Karpas-422 (cell line): ENCODE measurements around the gene IL3. TPM values are rescaled to one million over a fixed set of nuclear protein-coding genes. Genes with fewer than 3 reads are reported as not detected.

Source experiments
- DNase-seq: peaks from one replicate; pipeline ENCODE4 v3.0.0-alpha.2; 2015
- H2AFZ ChIP-seq: fragments of 200-600 bp; sonication (generic); 2 replicates; pipeline ENCODE4 v1.6.1; 2014; ENCODE audit warnings: antibody characterized with exemption, low read length, mixed read lengths
- H3K27ac ChIP-seq: fragments of 200-600 bp; sonication (generic); 2 replicates; pipeline ENCODE4 v1.5.1; 2014; ENCODE audit warnings: mild to moderate bottlenecking, low read length, moderate library complexity
- H3K27me3 ChIP-seq: fragments of 200-600 bp; sonication (generic); 2 replicates; pipeline ENCODE4 v1.6.1; 2014; ENCODE audit warnings: low read length, mixed read lengths
- H3K36me3 ChIP-seq: fragments of 200-600 bp; sonication (generic); 2 replicates; pipeline ENCODE4 v1.6.1; 2014; ENCODE audit warnings: low read length, mixed read lengths; ENCODE audit not compliant: insufficient read depth
- H3K4me1 ChIP-seq: fragments of 200-600 bp; sonication (generic); 2 replicates; pipeline ENCODE4 v1.6.1; 2014; ENCODE audit warnings: mild to moderate bottlenecking, low read length, mixed read lengths
- H3K4me2 ChIP-seq: fragments of 200-600 bp; sonication (generic); 2 replicates; pipeline ENCODE4 v1.6.1; 2014; ENCODE audit warnings: low read length, low read depth, mild to moderate bottlenecking; ENCODE audit not compliant: poor library complexity, severe bottlenecking
- H3K4me3 ChIP-seq: fragments of 200-600 bp; sonication (generic); 2 replicates; pipeline ENCODE4 v1.5.1; 2014; ENCODE audit warnings: mild to moderate bottlenecking, antibody characterized with exemption, low read length, mixed read lengths
- H3K79me2 ChIP-seq: fragments of 200-600 bp; sonication (generic); 2 replicates; pipeline ENCODE4 v1.6.1; 2014; ENCODE audit warnings: mild to moderate bottlenecking, low read length, mixed read lengths
- H3K9ac ChIP-seq: fragments of 200-600 bp; sonication (generic); 2 replicates; pipeline ENCODE4 v1.6.0; 2014; ENCODE audit warnings: low read length
- H3K9me2 ChIP-seq: fragments of 200-600 bp; sonication (generic), shearing (Covaris generic); replicated peaks from 2 replicates; pipeline ENCODE4 v1.6.0; 2014; ENCODE audit warnings: mild to moderate bottlenecking, low read length, moderate library complexity; ENCODE audit not compliant: insufficient read depth
- H3K9me3 ChIP-seq: fragments of 300-700, 200-600 bp; sonication (generic); 2 replicates; pipeline ENCODE4 v1.6.1; 2014; ENCODE audit warnings: low read length, mixed read lengths
- H4K20me1 ChIP-seq: fragments of 200-600 bp; sonication (generic); 2 replicates; pipeline ENCODE4 v1.6.1; 2014; ENCODE audit warnings: mild to moderate bottlenecking, antibody characterized with exemption, low read length, low read depth; ENCODE audit not compliant: insufficient read depth
- total RNA-seq: library from RNA; depleted of rRNA; stranded (reverse); fragments of >200 nt; shearing (Covaris generic); gene quantifications from 2 replicates; pipeline ENCODE4 v1.2.3, GENCODE V29; 2014; ENCODE audit warnings: low replicate concordance

The IL3 gene
- total RNA-seq, 1 experiment from 2014 or later: not detected

- no peaks in the 10 kb centered on the region for H3K4me1 ChIP-seq
- H3K9me3 ChIP-seq: no peaks in the 10 kb centered on the region
- H3K4me2 ChIP-seq: no peak overlapping the region
- no peaks in the 10 kb centered on the region; the same call in none of the 2 replicates for H4K20me1 ChIP-seq
- no peaks in the 10 kb centered on the region for H3K9me2 ChIP-seq
- H3K27me3 ChIP-seq: no peaks in the 10 kb centered on the region
- no peak overlapping the region for H2AFZ ChIP-seq
- no peaks in the 10 kb centered on the region for H3K36me3 ChIP-seq
- H3K79me2 ChIP-seq: no peaks in the 10 kb centered on the region
- no peak overlapping the region for H3K9ac ChIP-seq
- H3K27ac ChIP-seq: no peak overlapping the region
- H3K4me3 ChIP-seq: no peak overlapping the region
- DNase-seq: peak; percentile 92
Observed at GRCh38 chr5:132064738-132065331, 4.4 kb downstream of the IL3 start.

- no peaks in the 10 kb centered on the region for H3K79me2 ChIP-seq
- DNase-seq: peak; percentile 72
- no peak overlapping the region for H3K4me2 ChIP-seq
- no peaks in the 10 kb centered on the region for H3K9me2 ChIP-seq
- no peaks in the 10 kb centered on the region for H3K4me1 ChIP-seq
- H3K36me3 ChIP-seq: no peaks in the 10 kb centered on the region
- H3K9ac ChIP-seq: no peak overlapping the region
- no peak overlapping the region for H3K27ac ChIP-seq
- H3K4me3 ChIP-seq: no peak overlapping the region
- no peaks in the 10 kb centered on the region; the same call in none of the 2 replicates for H4K20me1 ChIP-seq
- H2AFZ ChIP-seq: no peak overlapping the region
- no peaks in the 10 kb centered on the region for H3K27me3 ChIP-seq
- H3K9me3 ChIP-seq: no peaks in the 10 kb centered on the region
Observed at GRCh38 chr5:132065351-132065937, 5.0 kb downstream of the IL3 start.

GRCh38 chr5:132065951-132066701 lies 5.7 kb downstream of the IL3 start:
- no peak overlapping the region for H3K9ac ChIP-seq
- no peaks in the 10 kb centered on the region; the same call in none of the 2 replicates for H4K20me1 ChIP-seq
- no peak overlapping the region for H2AFZ ChIP-seq
- no peaks in the 10 kb centered on the region for H3K36me3 ChIP-seq
- no peak overlapping the region for H3K4me2 ChIP-seq
- H3K9me2 ChIP-seq: no peaks in the 10 kb centered on the region
- no peak overlapping the region for H3K27ac ChIP-seq
- H3K4me1 ChIP-seq: no peaks in the 10 kb centered on the region
- H3K27me3 ChIP-seq: no peaks in the 10 kb centered on the region
- no peaks in the 10 kb centered on the region for H3K79me2 ChIP-seq
- H3K4me3 ChIP-seq: no peak overlapping the region
- H3K9me3 ChIP-seq: no peaks in the 10 kb centered on the region
- no peak for DNase-seq

GRCh38 chr5:132066871-132067270 lies 6.4 kb downstream of the IL3 start:
- H3K4me3 ChIP-seq: no peak overlapping the region
- H3K9ac ChIP-seq: no peak overlapping the region
- no peak for DNase-seq

GRCh38 chr5:132067451-132067850 lies 7.0 kb downstream of the IL3 start:
- H4K20me1 ChIP-seq: no peaks in the 10 kb centered on the region; the same call in none of the 2 replicates
- no peaks in the 10 kb centered on the region for H3K27me3 ChIP-seq
- H3K27ac ChIP-seq: no peak overlapping the region
- H3K79me2 ChIP-seq: no peaks in the 10 kb centered on the region
- H3K4me3 ChIP-seq: no peak overlapping the region
- DNase-seq: no peak
- no peak overlapping the region for H3K4me2 ChIP-seq
- H3K9me2 ChIP-seq: no peaks in the 10 kb centered on the region
- no peaks in the 10 kb centered on the region for H3K9me3 ChIP-seq
- H3K36me3 ChIP-seq: no peaks in the 10 kb centered on the region
- H3K4me1 ChIP-seq: no peaks in the 10 kb centered on the region
- no peak overlapping the region for H3K9ac ChIP-seq
- H2AFZ ChIP-seq: no peak overlapping the region

More at GRCh38 chr5:132066871-132067270, 6.4 kb downstream of the IL3 start:
- Histone ChIP-seq H3K9me2 (no peaks in the 10 kb centered on the region), H3K4me2 (no peak overlapping the region), H2AFZ (no peak overlapping the region), H3K36me3 (no peaks in the 10 kb centered on the region), H4K20me1 (no peaks in the 10 kb centered on the region; the same call in none of the 2 replicates), H3K79me2 (no peaks in the 10 kb centered on the region), H3K27me3 (no peaks in the 10 kb centered on the region), H3K4me1 (no peaks in the 10 kb centered on the region), H3K27ac (no peak overlapping the region), H3K9me3 (no peaks in the 10 kb centered on the region)

GRCh38 chr5:132067941-132068808 lies 7.7 kb downstream of the IL3 start:
- Histone ChIP-seq H3K9ac (no peak overlapping the region), H3K4me1 (no peaks in the 10 kb centered on the region), H3K27ac (no peak overlapping the region), H3K4me2 (no peak overlapping the region), H3K27me3 (no peaks in the 10 kb centered on the region), H3K9me3 (no peaks in the 10 kb centered on the region), H3K36me3 (no peaks in the 10 kb centered on the region), H2AFZ (no peak overlapping the region), H3K79me2 (no peaks in the 10 kb centered on the region), H3K4me3 (no peak overlapping the region), H4K20me1 (no peaks in the 10 kb centered on the region; the same call in none of the 2 replicates), H3K9me2 (no peaks in the 10 kb centered on the region)
- DNase-seq: no peak

- DNase-seq: no peak
- Histone ChIP-seq H3K9me3 (no peaks in the 10 kb centered on the region), H3K4me3 (no peak overlapping the region), H3K36me3 (no peaks in the 10 kb centered on the region), H3K9me2 (no peaks in the 10 kb centered on the region), H2AFZ (no peak overlapping the region), H4K20me1 (no peaks in the 10 kb centered on the region; the same call in 1 of the 2 replicates), H3K4me1 (no peaks in the 10 kb centered on the region), H3K9ac (no peak overlapping the region), H3K27ac (no peak overlapping the region), H3K79me2 (no peaks in the 10 kb centered on the region), H3K4me2 (no peak overlapping the region), H3K27me3 (no peaks in the 10 kb centered on the region)
Observed at GRCh38 chr5:132069561-132069960, 9.1 kb downstream of the IL3 start.
